Upper lobe of right lung (tissue), 1 donor: ENCODE measurements around the gene DUSP12. TPM values are rescaled to one million over a fixed set of nuclear protein-coding genes. Genes with fewer than 3 reads are reported as not detected.

Experiments
- ATAC-seq: fragments of 200-7000 bp; cut with Tn5 transposase; one replicate; pipeline ENCODE4 v1.9.1; 2020; ENCODE audit warnings: mild to moderate bottlenecking, moderate library complexity
- DNase-seq: peaks from one replicate; pipeline ENCODE4 v3.0.0-alpha.2; 2020
- H3K27ac ChIP-seq: fragments of 200-600 bp; one replicate; pipeline ENCODE4 v1.8.0; 2022
- H3K27me3 ChIP-seq: fragments of 200-600 bp; one replicate; pipeline ENCODE4 v1.8.0; 2022; ENCODE audit warnings: mild to moderate bottlenecking
- H3K36me3 ChIP-seq: fragments of 200-600 bp; one replicate; pipeline ENCODE4 v1.8.0; 2022
- H3K4me1 ChIP-seq: fragments of 200-600 bp; one replicate; pipeline ENCODE4 v1.8.0; 2022
- H3K4me3 ChIP-seq: fragments of 200-600 bp; one replicate; pipeline ENCODE4 v1.8.0; 2022; ENCODE audit warnings: mild to moderate bottlenecking
- H3K9me3 ChIP-seq: fragments of 200-600 bp; one replicate; pipeline ENCODE4 v1.8.0; 2022
- intact Hi-C: fragments of 100-400 bp; cut with DNase I; formaldehyde crosslinking; loops from one replicate; pipeline ENCODE4 v1.11.0; 2022
- total RNA-seq: library from RNA; stranded (reverse); fragmentation: NEBNext Ultra II Directional; extraction: Animal tissue kit (Norgen Biotek cat#: 25700); gene quantifications from one replicate; pipeline ENCODE4 v1.2.1, GENCODE V29; 2021
- TF ChIP-seq, protein P1 (sequence below): fragments of 200-600 bp; IDR thresholded peaks from one replicate; pipeline ENCODE4 v1.8.0; 2022; ENCODE audit warnings: antibody characterized with exemption
- donor health status: DM: no; HTN: yes; CAD: no; lungs with severe emphysema.

DUSP12 gene
- total RNA-seq, 1 donor from 2014 or later = 19.3 TPM

DNA sequence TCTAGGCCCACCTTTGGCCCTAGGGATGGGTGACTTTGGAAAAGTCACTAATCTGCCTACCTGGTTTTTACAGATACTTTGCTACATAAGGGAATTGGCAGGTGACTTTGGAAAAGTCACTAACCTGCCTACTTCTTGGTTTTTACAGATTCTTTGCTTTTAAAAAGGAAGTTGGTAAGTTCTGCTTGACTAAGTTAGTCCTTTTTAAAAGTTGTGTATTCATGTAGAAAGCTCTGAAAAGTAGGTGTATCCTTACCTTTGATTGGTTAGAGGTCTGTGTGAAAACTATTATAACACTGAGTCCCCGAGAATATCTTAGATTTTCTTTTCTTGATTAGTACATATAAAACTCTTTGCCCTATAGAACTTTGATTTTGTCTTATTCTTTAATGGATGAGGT is 28.9 kb downstream of the DUSP12 start:
- Histone ChIP-seq H3K36me3 (peaks cover 46% of the 10 kb centered on the region), H3K4me1 (no peaks in the 10 kb centered on the region), H3K27ac (no peak overlapping the region), H3K27me3 (no peaks in the 10 kb centered on the region), H3K4me3 (no peak overlapping the region), H3K9me3 (no peaks in the 10 kb centered on the region)
- DNase-seq (no peak), ATAC-seq (no peak)
- intact Hi-C loops = no loop called here
- TF ChIP-seq, protein P1, sequence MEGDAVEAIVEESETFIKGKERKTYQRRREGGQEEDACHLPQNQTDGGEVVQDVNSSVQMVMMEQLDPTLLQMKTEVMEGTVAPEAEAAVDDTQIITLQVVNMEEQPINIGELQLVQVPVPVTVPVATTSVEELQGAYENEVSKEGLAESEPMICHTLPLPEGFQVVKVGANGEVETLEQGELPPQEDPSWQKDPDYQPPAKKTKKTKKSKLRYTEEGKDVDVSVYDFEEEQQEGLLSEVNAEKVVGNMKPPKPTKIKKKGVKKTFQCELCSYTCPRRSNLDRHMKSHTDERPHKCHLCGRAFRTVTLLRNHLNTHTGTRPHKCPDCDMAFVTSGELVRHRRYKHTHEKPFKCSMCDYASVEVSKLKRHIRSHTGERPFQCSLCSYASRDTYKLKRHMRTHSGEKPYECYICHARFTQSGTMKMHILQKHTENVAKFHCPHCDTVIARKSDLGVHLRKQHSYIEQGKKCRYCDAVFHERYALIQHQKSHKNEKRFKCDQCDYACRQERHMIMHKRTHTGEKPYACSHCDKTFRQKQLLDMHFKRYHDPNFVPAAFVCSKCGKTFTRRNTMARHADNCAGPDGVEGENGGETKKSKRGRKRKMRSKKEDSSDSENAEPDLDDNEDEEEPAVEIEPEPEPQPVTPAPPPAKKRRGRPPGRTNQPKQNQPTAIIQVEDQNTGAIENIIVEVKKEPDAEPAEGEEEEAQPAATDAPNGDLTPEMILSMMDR = no peak

DNA sequence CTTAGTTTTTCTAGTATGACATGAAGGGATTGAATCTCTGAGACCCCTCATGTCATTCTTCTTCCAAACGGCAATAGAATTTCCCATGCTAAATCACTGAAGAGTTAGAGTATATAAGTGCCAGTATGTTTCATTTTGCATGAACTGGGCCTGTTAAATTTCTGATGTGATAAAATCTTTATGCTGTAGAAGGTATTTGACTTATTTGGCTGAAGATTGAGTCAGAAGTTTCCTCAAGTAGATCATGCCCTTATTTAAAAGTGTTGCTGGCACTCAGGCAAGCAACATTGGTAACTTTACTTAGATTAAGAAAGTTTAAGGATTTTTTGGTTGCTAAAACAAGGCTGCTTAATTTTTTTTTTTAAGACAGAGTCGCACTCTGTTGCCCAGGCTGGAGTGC is 29.8 kb downstream of the DUSP12 start:
- Histone ChIP-seq H3K36me3 (peaks cover 54% of the 10 kb centered on the region), H3K9me3 (no peaks in the 10 kb centered on the region), H3K4me1 (no peaks in the 10 kb centered on the region), H3K27me3 (no peaks in the 10 kb centered on the region), H3K4me3 (no peak overlapping the region), H3K27ac (no peak overlapping the region)
- DNase-seq (no peak), ATAC-seq (no peak)
- TF ChIP-seq, protein P1 = no peak
- intact Hi-C loops = no loop called here

DNA sequence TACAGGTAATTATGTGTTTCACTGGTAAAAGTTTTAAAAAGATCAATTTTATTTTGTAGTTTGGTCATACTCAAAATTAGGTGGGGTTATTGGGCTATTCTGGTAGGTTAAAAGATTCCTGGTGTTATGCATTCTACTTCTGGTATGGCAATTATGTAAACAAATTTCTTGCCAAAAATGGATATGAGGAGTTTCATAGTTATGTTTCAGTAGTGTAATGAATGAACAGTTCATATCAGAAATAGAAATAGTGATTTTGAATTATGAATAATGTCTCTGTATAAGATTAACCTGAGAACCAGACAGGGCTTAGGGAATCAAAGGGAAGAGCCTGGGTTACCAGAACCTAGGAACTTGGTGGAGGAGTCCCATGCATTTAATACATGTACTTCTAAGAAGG is 32.4 kb downstream of the DUSP12 start:
- DNase-seq (no peak), ATAC-seq (no peak)
- H3K36me3 ChIP-seq = peaks cover 80% of the 10 kb centered on the region
- intact Hi-C loops = no loop called here
- no peaks in the 10 kb centered on the region for H3K9me3 ChIP-seq
- H3K27me3 ChIP-seq = no peaks in the 10 kb centered on the region
- no peaks in the 10 kb centered on the region for H3K4me1 ChIP-seq
- H3K4me3 ChIP-seq = no peak overlapping the region
- TF ChIP-seq, protein P1 = no peak
- H3K27ac ChIP-seq = no peak overlapping the region

DNA sequence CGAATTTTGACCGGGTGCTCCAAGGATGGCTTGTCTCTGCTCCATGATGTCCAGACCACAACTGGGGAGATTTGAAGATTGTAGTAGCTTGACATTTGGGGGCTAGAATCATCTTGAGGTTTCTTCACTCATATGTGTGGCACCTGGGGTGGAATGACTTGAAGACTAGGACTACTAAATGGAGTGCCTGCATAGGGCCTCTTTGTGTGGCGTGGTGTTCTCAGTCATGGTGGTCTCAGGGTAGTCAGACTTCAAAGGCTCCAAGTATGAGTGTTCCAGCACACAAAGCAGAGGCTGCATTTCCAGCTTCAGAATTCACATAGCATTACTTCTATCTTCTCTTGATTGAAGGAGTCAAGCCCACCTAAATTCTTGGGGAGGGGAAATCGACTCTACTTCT is 33.3 kb downstream of the DUSP12 start:
- TF ChIP-seq, protein P1 = no peak
- Histone ChIP-seq H3K4me3 (no peak overlapping the region), H3K27ac (no peak overlapping the region), H3K27me3 (no peaks in the 10 kb centered on the region), H3K36me3 (peaks cover 89% of the 10 kb centered on the region), H3K9me3 (no peaks in the 10 kb centered on the region), H3K4me1 (no peaks in the 10 kb centered on the region)
- intact Hi-C loops = no loop called here
- DNase-seq = no peak
- no peak for ATAC-seq

DNA sequence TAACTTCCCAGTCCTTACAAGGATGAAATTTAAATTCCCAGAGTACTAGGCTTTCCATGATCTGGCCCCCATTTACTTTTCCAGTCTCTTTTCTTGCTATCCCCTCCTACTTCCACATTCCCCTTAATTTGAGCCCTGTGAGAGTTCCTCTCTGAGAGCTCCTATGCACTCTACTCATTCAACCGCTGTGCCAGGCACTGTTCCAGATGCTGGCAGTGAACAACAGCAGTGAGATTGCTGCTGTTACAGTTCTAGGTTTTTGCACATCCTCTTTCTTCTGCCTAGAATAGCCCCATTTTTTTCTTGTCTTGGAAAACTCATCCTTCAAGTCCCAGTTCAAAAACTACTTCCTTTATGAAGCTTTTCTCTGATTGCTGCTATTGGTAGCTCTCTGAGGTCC is 35.4 kb downstream of the DUSP12 start:
- Histone ChIP-seq H3K36me3 (peaks cover 89% of the 10 kb centered on the region), H3K4me1 (no peaks in the 10 kb centered on the region), H3K27ac (no peak overlapping the region), H3K9me3 (no peaks in the 10 kb centered on the region), H3K27me3 (no peaks in the 10 kb centered on the region), H3K4me3 (no peak overlapping the region)
- TF ChIP-seq, protein P1 = no peak
- intact Hi-C loops = no loop called here
- ATAC-seq = no peak
- no peak for DNase-seq

DNA sequence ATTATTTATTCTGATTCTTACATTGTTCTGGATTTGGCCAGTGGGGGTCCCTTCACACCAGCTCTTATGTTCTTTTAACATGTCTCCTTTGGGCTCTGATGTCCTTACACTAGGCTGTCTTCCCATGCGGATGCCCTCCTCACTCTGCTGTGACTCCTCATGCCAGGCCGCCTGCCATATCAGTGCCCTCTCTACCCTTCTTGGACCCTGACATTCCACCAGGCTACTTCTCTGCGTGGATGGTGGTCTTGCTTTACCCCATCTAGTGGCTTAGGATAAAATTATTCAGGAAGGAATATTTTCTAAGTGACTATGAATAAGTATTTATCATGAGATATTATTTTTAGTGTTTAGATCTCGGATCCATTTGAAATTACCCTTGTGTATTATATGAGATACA is 37.8 kb downstream of the DUSP12 start:
- no peak overlapping the region for H3K4me3 ChIP-seq
- H3K27me3 ChIP-seq = no peaks in the 10 kb centered on the region
- no peak for DNase-seq
- TF ChIP-seq, protein P1 = no peak
- no peaks in the 10 kb centered on the region for H3K9me3 ChIP-seq
- no peak for ATAC-seq
- H3K36me3 ChIP-seq = peaks cover 93% of the 10 kb centered on the region
- intact Hi-C loops = no loop called here
- H3K4me1 ChIP-seq = no peaks in the 10 kb centered on the region
- no peak overlapping the region for H3K27ac ChIP-seq
